HTERT RPE-1 (cell line): ENCODE results near the gene CORO1C.
"Not testable (repeated sequence)": the region's sequence is repeated elsewhere in the genome, so short reads cannot be mapped to it uniquely, and the experiment has no call there.

ENCODE experiments used
- in situ Hi-C: fragments of 300-500 bp; cut with MboI; formaldehyde crosslinking; loops from 4 replicates; pipeline ENCODE4 v1.14.3; 2020; ENCODE audit warnings: low sequenced_read_pairs

Gene CORO1C

GRCh38 chr12:108755481-108755880 is 24.2 kb upstream of the CORO1C start:
- in situ Hi-C loops: no loop called here

GRCh38 chr12:108753976-108754375 is 22.7 kb upstream of the CORO1C start:
- in situ Hi-C loops: no loop called here

GRCh38 chr12:108752387-108752786 is 21.1 kb upstream of the CORO1C start:
- in situ Hi-C loops: no loop called here

- in situ Hi-C loops: no loop called here
Observed at GRCh38 chr12:108751821-108752220, 20.5 kb upstream of the CORO1C start.

GRCh38 chr12:108751003-108751402 is 19.7 kb upstream of the CORO1C start:
- in situ Hi-C loops: not testable (repeated sequence)

GRCh38 chr12:108750526-108750925 is 19.2 kb upstream of the CORO1C start:
- in situ Hi-C loops: no loop called here

- in situ Hi-C loops: no loop called here
Observed at GRCh38 chr12:108747563-108747962, 16.2 kb upstream of the CORO1C start.

- in situ Hi-C loops: no loop called here
Observed at GRCh38 chr12:108745641-108746040, 14.3 kb upstream of the CORO1C start.

- in situ Hi-C loops: no loop called here
Observed at GRCh38 chr12:108744021-108744897, 12.9 kb upstream of the CORO1C start.

GRCh38 chr12:108738170-108738569 is 6.9 kb upstream of the CORO1C start:
- in situ Hi-C loops: no loop called here

GRCh38 chr12:108735855-108736254 is 4.5 kb upstream of the CORO1C start:
- in situ Hi-C loops: no loop called here

GRCh38 chr12:108734200-108734906 is 3.0 kb upstream of the CORO1C start:
- in situ Hi-C loops: no loop called here

GRCh38 chr12:108733230-108733531 is 1.9 kb upstream of the CORO1C start:
- in situ Hi-C loops: not testable (repeated sequence)

- in situ Hi-C loops: no loop called here
Observed at GRCh38 chr12:108732489-108733229, 1.3 kb upstream of the CORO1C start.

GRCh38 chr12:108731866-108732461 is 646 bp upstream of the CORO1C start:
- in situ Hi-C loops: no loop called here

GRCh38 chr12:108730365-108731104 is 783 bp downstream of the CORO1C start:
- in situ Hi-C loops: no loop called here

- in situ Hi-C loops: no loop called here
Observed at GRCh38 chr12:108729612-108730364, 1.5 kb downstream of the CORO1C start.

GRCh38 chr12:108728820-108729611 is 2.3 kb downstream of the CORO1C start:
- in situ Hi-C loops: no loop called here
